B cell (primary cell): ENCODE measurements around the gene HDAC11.

Experiments used
- EZH2 ChIP-seq: IDR thresholded peaks from 2 replicates; pipeline ENCODE4 v1.6.1; 2012; ENCODE audit warnings: borderline replicate concordance, low read depth, mild to moderate bottlenecking, moderate library complexity, low read length; ENCODE audit not compliant: insufficient read depth, poor library complexity, severe bottlenecking
- TF ChIP-seq, protein P1 (sequence below): fragments of 200-600 bp; IDR thresholded peaks from one replicate; pipeline ENCODE4 v1.8.0; 2022; ENCODE audit warnings: antibody characterized with exemption, mild to moderate bottlenecking

DNA sequence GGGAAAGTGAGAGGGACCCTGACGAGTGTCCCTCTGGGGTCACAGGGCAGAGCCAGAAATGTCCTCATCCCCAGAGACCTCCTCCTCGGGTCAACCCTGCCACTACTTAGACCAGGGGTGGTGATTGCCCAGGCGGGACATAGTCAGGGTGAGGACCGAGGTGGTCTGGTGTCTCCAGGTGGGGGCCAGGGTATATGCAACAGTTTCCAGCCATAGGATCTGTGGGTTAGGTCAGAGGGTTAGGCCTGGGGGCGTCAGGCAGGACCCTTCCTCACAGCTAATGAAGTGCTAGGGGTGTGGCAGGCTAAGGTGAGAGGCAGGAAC lies 46.5 kb downstream of the HDAC11 start:
- TF ChIP-seq, protein P1, sequence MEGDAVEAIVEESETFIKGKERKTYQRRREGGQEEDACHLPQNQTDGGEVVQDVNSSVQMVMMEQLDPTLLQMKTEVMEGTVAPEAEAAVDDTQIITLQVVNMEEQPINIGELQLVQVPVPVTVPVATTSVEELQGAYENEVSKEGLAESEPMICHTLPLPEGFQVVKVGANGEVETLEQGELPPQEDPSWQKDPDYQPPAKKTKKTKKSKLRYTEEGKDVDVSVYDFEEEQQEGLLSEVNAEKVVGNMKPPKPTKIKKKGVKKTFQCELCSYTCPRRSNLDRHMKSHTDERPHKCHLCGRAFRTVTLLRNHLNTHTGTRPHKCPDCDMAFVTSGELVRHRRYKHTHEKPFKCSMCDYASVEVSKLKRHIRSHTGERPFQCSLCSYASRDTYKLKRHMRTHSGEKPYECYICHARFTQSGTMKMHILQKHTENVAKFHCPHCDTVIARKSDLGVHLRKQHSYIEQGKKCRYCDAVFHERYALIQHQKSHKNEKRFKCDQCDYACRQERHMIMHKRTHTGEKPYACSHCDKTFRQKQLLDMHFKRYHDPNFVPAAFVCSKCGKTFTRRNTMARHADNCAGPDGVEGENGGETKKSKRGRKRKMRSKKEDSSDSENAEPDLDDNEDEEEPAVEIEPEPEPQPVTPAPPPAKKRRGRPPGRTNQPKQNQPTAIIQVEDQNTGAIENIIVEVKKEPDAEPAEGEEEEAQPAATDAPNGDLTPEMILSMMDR: no peak
- no peak for TF ChIP-seq EZH2
